Liver (tissue), 9 donors: ENCODE measurements around the gene CDC25A. TPM values are rescaled to one million over a fixed set of nuclear protein-coding genes. Genes with fewer than 3 reads are reported as not detected.
"Not testable (repeated sequence)": the region's sequence is repeated elsewhere in the genome, so short reads cannot be mapped to it uniquely, and the experiment has no call there.

Source experiments
- DNase-seq: peaks from one replicate; pipeline ENCODE4 v3.0.0-alpha.2; 2017; ENCODE audit warnings: low spot score
- H3K27ac ChIP-seq, 2 donors: one replicate each; pipeline ENCODE4 v1.7.0; 2013; ENCODE audit warnings: inconsistent platforms in 2 of 2, low read length in 2 of 2, control low read depth in 1 of 2, low read depth in 1 of 2, mild to moderate bottlenecking in 1 of 2
- H3K27me3 ChIP-seq, 4 donors: one replicate each; pipeline versions ENCODE4 v1.6.1 to v1.7.0; 2013; ENCODE audit warnings: low read length in 3 of 4, inconsistent platforms in 1 of 4, mild to moderate bottlenecking in 1 of 4, moderate library complexity in 1 of 4; ENCODE audit not compliant: control insufficient read depth in 4 of 4, insufficient read depth in 4 of 4
- H3K36me3 ChIP-seq, 4 donors: one replicate each; pipeline versions ENCODE4 v1.6.1 to v1.7.0; 2013; ENCODE audit warnings: low read length in 3 of 4, mild to moderate bottlenecking in 3 of 4, low read depth in 1 of 4, moderate library complexity in 1 of 4; ENCODE audit not compliant: control insufficient read depth in 4 of 4, insufficient read depth in 3 of 4
- H3K4me1 ChIP-seq, 4 donors: one replicate each; pipeline versions ENCODE4 v1.6.1 to v1.7.0; 2013; ENCODE audit warnings: low read length in 3 of 4, mild to moderate bottlenecking in 3 of 4, moderate library complexity in 1 of 4; ENCODE audit not compliant: control insufficient read depth in 4 of 4, insufficient read depth in 4 of 4
- H3K4me3 ChIP-seq, 3 donors: one replicate each; pipeline versions ENCODE4 v1.6.1 to v1.7.0; 2013; ENCODE audit warnings: low read length in 3 of 3, control low read depth in 1 of 3, low read depth in 1 of 3, mild to moderate bottlenecking in 1 of 3
- H3K9ac ChIP-seq, 2 donors: one replicate each; pipeline ENCODE4 v1.7.0; 2013; ENCODE audit warnings: low read length in 2 of 2, mild to moderate bottlenecking in 2 of 2, moderate library complexity in 2 of 2, control low read depth in 1 of 2, low read depth in 1 of 2
- H3K9me3 ChIP-seq, 4 donors: one replicate each; pipeline versions ENCODE4 v1.6.1 to v1.7.0; 2013; ENCODE audit warnings: low read length in 3 of 4; ENCODE audit not compliant: control insufficient read depth in 4 of 4
- EGR1 ChIP-seq, 2 donors: IDR thresholded peaks; 2 replicates each; pipeline ENCODE4 v1.6.1; 2016 to 2018; ENCODE audit warnings: antibody characterized with exemption in 2 of 2, low read depth in 2 of 2
- FOXA1 ChIP-seq: IDR thresholded peaks from 2 replicates; pipeline ENCODE4 v1.6.1; 2016; ENCODE audit warnings: antibody characterized with exemption
- GABPA ChIP-seq, 2 donors: IDR thresholded peaks in 1 of 2; conservative IDR thresholded peaks in 1 of 2; 2 replicates each; pipeline ENCODE4 v1.6.1; 2016; ENCODE audit warnings: antibody characterized with exemption in 2 of 2, mild to moderate bottlenecking in 1 of 2, moderate library complexity in 1 of 2
- HNF4A ChIP-seq, 2 donors: conservative IDR thresholded peaks; 2 replicates each; pipeline ENCODE4 v1.6.1; 2016; ENCODE audit warnings: antibody characterized with exemption in 2 of 2, mild to moderate bottlenecking in 2 of 2
- HNF4G ChIP-seq: IDR thresholded peaks from 2 replicates; pipeline ENCODE4 v1.6.1; 2016; ENCODE audit warnings: antibody characterized with exemption
- JUND ChIP-seq, 2 donors: IDR thresholded peaks; 2 replicates each; pipeline ENCODE4 v1.6.1; 2016; ENCODE audit warnings: antibody characterized with exemption in 2 of 2
- RAD21 ChIP-seq, 2 donors: IDR thresholded peaks; 2 replicates each; pipeline ENCODE4 v1.6.1; 2016; ENCODE audit warnings: antibody characterized with exemption in 2 of 2, mild to moderate bottlenecking in 2 of 2
- RXRA ChIP-seq, 2 donors: IDR thresholded peaks; 2 replicates each; pipeline ENCODE4 v1.6.1; 2017 to 2018; ENCODE audit warnings: antibody characterized with exemption in 2 of 2, mild to moderate bottlenecking in 1 of 2
- SP1 ChIP-seq: IDR thresholded peaks from 2 replicates; pipeline ENCODE4 v1.6.1; 2018; ENCODE audit warnings: antibody characterized with exemption, mild to moderate bottlenecking
- TAF1 ChIP-seq: conservative IDR thresholded peaks from 2 replicates; pipeline ENCODE4 v1.6.1; 2016; ENCODE audit warnings: antibody characterized with exemption, mild to moderate bottlenecking
- YY1 ChIP-seq: IDR thresholded peaks from 2 replicates; pipeline ENCODE4 v1.6.1; 2016; ENCODE audit warnings: antibody characterized with exemption, mild to moderate bottlenecking
- ZBTB33 ChIP-seq: IDR thresholded peaks from 2 replicates; pipeline ENCODE4 v1.6.1; 2016; ENCODE audit warnings: antibody characterized with exemption
- WGBS: extraction: QIAGEN DNeasy Blood & Tissue Kit; methylation state at CpG from one replicate; pipeline ENCODE4 v1.1.7; 2013; 5-methylcytosine and 5-hydroxymethylcytosine counted together
- polyA plus RNA-seq, 2 donors: library from polyadenylated mRNA; stranded (reverse) in 1 of 2; unstranded in 1 of 2; fragments of 200-250 nt in 1 of 2; fragments of >200 nt in 1 of 2; fragmentation: Nextera tagmentation in 1 of 2; extraction: Ambion mirVana in 1 of 2; gene quantifications; one replicate each; pipeline versions ENCODE4 v1.2.1 to v1.2.3, GENCODE V29; 2013 to 2015
- total RNA-seq, 2 donors: library from RNA; depleted of rRNA; stranded (reverse); fragments of >200 nt; gene quantifications; one replicate each; pipeline ENCODE4 v1.2.3, GENCODE V29; 2014
- TF ChIP-seq, protein P1 (sequence below): IDR thresholded peaks from 2 replicates; pipeline ENCODE4 v1.6.1; 2016; ENCODE audit warnings: antibody characterized with exemption
- donor health status: healthy.
- donor health status: healthy.
- donor health status: healthy.
- donor health status: healthy.
- donor health status: healthy.

The CDC25A gene
- total and polyA plus RNA-seq, 4 donors, result 0.18 to 29.6 (median 0.60) TPM

- H3K27ac ChIP-seq, result no peak overlapping the region
- no peaks in the 10 kb centered on the region for H3K27me3 ChIP-seq
- no peak overlapping the region for H3K9ac ChIP-seq
- no peaks in the 10 kb centered on the region for H3K4me1 ChIP-seq
- no peak for DNase-seq
- no peaks in the 10 kb centered on the region for H3K9me3 ChIP-seq
- no peak overlapping the region for H3K4me3 ChIP-seq
- H3K36me3 ChIP-seq, result no peaks in the 10 kb centered on the region
- TF ChIP-seq EGR1 (IDR thresholded peaks at IDR 0.05; ENCODE audit: low read depth in 2 of 2), result no peak
- 79% methylated on average over 7 of the region's 7 CpGs for whole genome bisulfite sequencing
Measured at GRCh38 chr3:48118322-48118721, 69.9 kb downstream of the CDC25A start.

GRCh38 chr3:48112813-48113212 is 75.4 kb downstream of the CDC25A start:
- 95% methylated on average over 1 of the region's 1 CpG for WGBS
- Histone ChIP-seq H3K27ac (no peak overlapping the region), H3K9ac (no peak overlapping the region), H3K27me3 (no peaks in the 10 kb centered on the region), H3K36me3 (no peaks in the 10 kb centered on the region), H3K9me3 (no peaks in the 10 kb centered on the region), H3K4me1 (no peaks in the 10 kb centered on the region), H3K4me3 (no peak overlapping the region)
- TF ChIP-seq YY1, result no peak
- TF ChIP-seq SP1, result no peak
- TF ChIP-seq JUND (IDR thresholded peaks at IDR 0.05), result no peak
- TF ChIP-seq TAF1, result no peak
- TF ChIP-seq, protein P1, sequence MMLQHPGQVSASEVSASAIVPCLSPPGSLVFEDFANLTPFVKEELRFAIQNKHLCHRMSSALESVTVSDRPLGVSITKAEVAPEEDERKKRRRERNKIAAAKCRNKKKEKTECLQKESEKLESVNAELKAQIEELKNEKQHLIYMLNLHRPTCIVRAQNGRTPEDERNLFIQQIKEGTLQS, result no peak
- TF ChIP-seq HNF4A (conservative IDR thresholded peaks at IDR 0.05), result no peak
- TF ChIP-seq ZBTB33, result no peak
- no peak for TF ChIP-seq FOXA1
- TF ChIP-seq GABPA (IDR thresholded peaks at IDR 0.05 in 1 of 2, conservative IDR thresholded peaks at IDR 0.05 in 1 of 2), result no peak
- TF ChIP-seq RXRA (IDR thresholded peaks at IDR 0.05), result no peak
- TF ChIP-seq RAD21 (IDR thresholded peaks at IDR 0.05), result no peak
- TF ChIP-seq HNF4G, result no peak
- TF ChIP-seq EGR1 (IDR thresholded peaks at IDR 0.05; ENCODE audit: low read depth in 2 of 2), result no peak
- DNase-seq, result no peak

DNA sequence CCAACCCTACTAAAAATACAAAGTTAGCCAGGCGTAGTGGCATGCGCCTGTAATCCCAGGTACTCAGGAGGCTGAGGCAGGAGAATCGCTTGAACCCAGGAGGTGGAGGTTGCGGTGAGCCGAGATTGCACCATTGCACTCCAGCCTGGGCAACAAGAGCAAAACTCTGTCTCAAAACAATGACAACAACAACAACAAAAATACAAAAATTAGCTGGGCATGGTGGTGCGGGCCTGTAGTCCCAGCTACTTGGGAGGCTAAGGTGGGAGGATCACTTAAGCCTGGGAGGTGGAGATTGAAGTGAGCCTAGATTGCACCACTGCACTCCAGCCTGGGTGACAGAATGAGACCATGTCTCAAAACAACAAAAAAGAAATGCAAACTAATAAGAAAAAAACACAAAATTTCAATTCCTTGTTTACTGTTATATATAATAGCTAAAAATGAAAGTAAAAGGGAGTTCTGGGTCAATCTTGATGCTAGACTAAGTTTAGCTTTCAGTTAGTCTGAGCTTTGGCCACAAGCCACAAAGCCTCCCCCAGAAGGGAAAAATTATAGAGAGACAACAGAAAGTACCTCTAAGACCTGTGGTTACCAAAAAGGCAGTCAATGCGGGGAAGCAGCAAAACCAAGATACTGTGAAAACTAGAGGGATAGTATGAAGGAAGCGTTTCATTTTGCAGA is 76.0 kb downstream of the CDC25A start:
- not testable (repeated sequence) for H3K4me3 ChIP-seq, H3K9me3 ChIP-seq, DNase-seq, H3K27ac ChIP-seq, H3K36me3 ChIP-seq, H3K27me3 ChIP-seq, H3K9ac ChIP-seq, H3K4me1 ChIP-seq
- 85% methylated on average over 8 of the region's 8 CpGs for WGBS
